ENCODE data around the gene NXPH1.

- TF ChIP-seq TAF1 (IDR thresholded peaks at IDR 0.05; ENCODE audit: low read depth) (no peak), MAX (IDR thresholded peaks at IDR 0.05) (no peak), TCF12 (IDR thresholded peaks at IDR 0.05; ENCODE audit: low read depth) (no peak), EP300 (IDR thresholded peaks at IDR 0.05; ENCODE audit: borderline replicate concordance) (no peak), FOXM1 (IDR thresholded peaks at IDR 0.05; ENCODE audit: borderline replicate concordance, low read depth) (no peak), RAD21 (IDR thresholded peaks at IDR 0.05; ENCODE audit: low read depth) (no peak), USF1 (IDR thresholded peaks at IDR 0.05) (no peak), REST (IDR thresholded peaks at IDR 0.05; ENCODE audit: low read depth) (no peak)
These were observed 1.7 kb downstream of the NXPH1 start for GRCh38 chr7:8435095-8435494.
